Measurements from ENCODE around the gene FBXO27. TPM values are rescaled to one million over a fixed set of nuclear protein-coding genes. Genes with fewer than 3 reads are reported as not detected.
"Not testable (repeated sequence)": the region's sequence is repeated elsewhere in the genome, so short reads cannot be mapped to it uniquely, and the experiment has no call there.

Gene FBXO27
- total RNA-seq, 1 donor from 2014 or later, result 10.3 TPM

DNA sequence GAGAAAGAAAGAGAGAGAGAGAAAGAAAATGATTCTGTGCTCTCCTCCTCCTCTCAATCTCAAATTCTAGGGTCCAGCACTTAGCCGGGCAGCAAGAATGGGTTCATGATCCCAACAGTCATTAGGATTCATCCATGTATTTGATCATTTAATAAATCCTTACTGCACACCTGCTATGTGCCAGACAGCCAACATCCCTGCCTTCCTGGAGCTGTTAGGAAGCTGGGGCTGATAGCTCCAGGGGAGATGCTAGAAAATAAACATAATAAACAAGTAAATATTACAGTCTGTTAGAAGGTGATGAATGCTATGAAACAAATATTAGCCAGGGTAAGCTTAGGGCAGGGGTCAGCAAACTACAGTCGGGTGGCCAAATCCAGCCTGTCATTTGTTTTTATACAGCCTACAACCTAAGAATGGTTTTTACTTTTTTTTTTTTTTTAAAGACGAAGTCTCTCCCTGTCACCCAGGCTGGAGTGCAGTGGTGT, 41.9 kb upstream of the FBXO27 start:
- Mint-ChIP-seq H3K9me3 (ENCODE audit: low read depth) (no peaks in the 10 kb centered on the region), H3K27ac (no peak overlapping the region), H3K27me3 (peaks cover 25% of the 10 kb centered on the region), H3K36me3 (ENCODE audit: insufficient read depth) (no peaks in the 10 kb centered on the region), H3K4me3 (ENCODE audit: low read depth) (no peak overlapping the region), H3K4me1 (ENCODE audit: low read depth) (no peaks in the 10 kb centered on the region)
- TF ChIP-seq, protein P1, sequence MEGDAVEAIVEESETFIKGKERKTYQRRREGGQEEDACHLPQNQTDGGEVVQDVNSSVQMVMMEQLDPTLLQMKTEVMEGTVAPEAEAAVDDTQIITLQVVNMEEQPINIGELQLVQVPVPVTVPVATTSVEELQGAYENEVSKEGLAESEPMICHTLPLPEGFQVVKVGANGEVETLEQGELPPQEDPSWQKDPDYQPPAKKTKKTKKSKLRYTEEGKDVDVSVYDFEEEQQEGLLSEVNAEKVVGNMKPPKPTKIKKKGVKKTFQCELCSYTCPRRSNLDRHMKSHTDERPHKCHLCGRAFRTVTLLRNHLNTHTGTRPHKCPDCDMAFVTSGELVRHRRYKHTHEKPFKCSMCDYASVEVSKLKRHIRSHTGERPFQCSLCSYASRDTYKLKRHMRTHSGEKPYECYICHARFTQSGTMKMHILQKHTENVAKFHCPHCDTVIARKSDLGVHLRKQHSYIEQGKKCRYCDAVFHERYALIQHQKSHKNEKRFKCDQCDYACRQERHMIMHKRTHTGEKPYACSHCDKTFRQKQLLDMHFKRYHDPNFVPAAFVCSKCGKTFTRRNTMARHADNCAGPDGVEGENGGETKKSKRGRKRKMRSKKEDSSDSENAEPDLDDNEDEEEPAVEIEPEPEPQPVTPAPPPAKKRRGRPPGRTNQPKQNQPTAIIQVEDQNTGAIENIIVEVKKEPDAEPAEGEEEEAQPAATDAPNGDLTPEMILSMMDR (IDR thresholded peaks at IDR 0.05; ENCODE audit: unreplicated experiment), result no peak
- DNase-seq (ENCODE audit: low spot score, unreplicated experiment), result no peak

DNA sequence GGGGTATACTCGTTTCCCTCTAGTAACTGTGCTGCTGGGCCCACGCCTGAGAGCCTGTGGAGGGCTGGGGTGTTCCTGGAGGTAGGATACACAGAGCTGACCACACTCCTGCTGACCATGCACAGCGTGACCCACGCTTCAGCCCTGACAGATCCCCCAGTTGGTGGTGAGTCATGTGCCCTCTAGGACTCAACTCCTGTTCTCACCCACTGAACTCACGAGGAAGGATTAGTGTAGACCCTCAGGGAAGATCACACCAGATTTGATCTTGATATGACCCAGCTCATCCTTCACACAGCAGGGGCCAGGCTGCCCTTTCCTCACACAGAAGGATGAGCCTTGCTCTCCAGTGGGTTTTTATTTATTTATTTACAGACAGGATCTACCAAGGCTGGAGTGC, 38.5 kb upstream of the FBXO27 start:
- Mint-ChIP-seq H3K27ac (no peak overlapping the region), H3K9me3 (ENCODE audit: low read depth) (peaks cover 2% of the 10 kb centered on the region), H3K4me3 (ENCODE audit: low read depth) (no peak overlapping the region), H3K4me1 (ENCODE audit: low read depth) (no peaks in the 10 kb centered on the region), H3K36me3 (ENCODE audit: insufficient read depth) (no peaks in the 10 kb centered on the region), H3K27me3 (peaks cover 10% of the 10 kb centered on the region)
- no peak for DNase-seq (ENCODE audit: low spot score, unreplicated experiment)
- TF ChIP-seq, protein P1 (IDR thresholded peaks at IDR 0.05; ENCODE audit: unreplicated experiment), result no peak

DNA sequence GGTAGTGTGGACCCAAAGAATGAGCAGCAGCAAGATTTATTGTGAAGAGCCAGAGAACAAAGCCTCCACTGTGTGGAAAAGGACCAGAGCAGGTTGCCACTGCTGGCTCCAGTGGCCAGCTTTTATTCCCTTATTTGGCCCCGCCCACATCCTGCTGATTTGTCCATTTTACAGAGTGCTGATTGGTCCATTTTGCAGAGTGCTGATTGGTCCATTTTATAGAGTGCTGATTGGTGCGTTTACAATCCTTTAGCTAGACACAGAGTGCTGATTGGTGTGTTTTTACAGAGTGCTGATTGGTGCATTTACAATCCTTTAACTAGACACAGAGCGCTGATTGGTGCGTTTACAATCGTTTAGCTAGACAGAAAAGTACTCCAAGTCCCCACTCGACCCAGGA, 35.9 kb upstream of the FBXO27 start:
- not testable (repeated sequence) for H3K27me3 Mint-ChIP-seq; DNase-seq (ENCODE audit: low spot score, unreplicated experiment); H3K4me3 Mint-ChIP-seq (ENCODE audit: low read depth); H3K27ac Mint-ChIP-seq; H3K36me3 Mint-ChIP-seq (ENCODE audit: insufficient read depth); H3K4me1 Mint-ChIP-seq (ENCODE audit: low read depth); H3K9me3 Mint-ChIP-seq (ENCODE audit: low read depth)

DNA sequence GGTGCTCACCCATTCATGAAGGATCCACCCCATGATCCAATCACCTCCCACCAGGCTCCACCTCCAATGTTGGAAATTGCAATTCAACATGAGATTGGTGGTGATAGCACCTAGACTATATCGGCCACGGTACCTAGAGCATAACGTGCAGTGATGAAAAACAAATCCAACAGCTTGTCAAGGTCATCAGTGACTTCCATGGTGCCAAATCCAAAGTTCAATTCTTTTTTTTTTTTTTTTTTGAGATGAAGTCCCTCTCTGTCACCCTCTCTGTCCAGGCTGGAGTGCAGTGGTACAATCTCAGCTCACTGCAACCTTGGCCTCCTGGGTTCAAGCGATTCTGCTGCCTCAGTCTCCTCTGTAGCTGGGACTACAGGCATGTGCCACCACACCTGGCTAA, 34.8 kb upstream of the FBXO27 start:
- Mint-ChIP-seq H3K36me3 (ENCODE audit: insufficient read depth) (no peaks in the 10 kb centered on the region), H3K4me3 (ENCODE audit: low read depth) (no peak overlapping the region), H3K9me3 (ENCODE audit: low read depth) (peaks cover 2% of the 10 kb centered on the region), H3K27me3 (peaks cover 3% of the 10 kb centered on the region), H3K27ac (no peak overlapping the region), H3K4me1 (ENCODE audit: low read depth) (no peaks in the 10 kb centered on the region)
- no peak for DNase-seq (ENCODE audit: low spot score, unreplicated experiment)
- TF ChIP-seq, protein P1 (IDR thresholded peaks at IDR 0.05; ENCODE audit: unreplicated experiment), result no peak

DNA sequence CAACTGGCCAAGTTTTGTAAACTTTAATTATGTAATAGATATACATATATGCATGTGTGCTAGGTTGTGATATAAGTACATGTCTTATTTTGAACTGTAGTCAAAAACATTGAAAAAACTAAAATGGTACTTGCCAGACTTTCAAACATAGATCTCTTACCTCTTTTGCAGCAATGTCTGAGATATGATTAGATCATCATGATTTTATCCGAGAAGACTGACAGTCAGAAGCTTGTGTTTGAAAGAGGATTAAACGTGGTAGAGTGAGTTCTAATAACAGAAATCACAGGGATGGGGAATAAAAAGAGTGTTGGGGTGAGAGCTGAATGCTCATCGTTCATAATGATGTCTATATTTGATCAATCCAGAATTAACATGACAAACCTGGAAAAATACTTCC, 33.6 kb upstream of the FBXO27 start:
- TF ChIP-seq, protein P1 (IDR thresholded peaks at IDR 0.05; ENCODE audit: unreplicated experiment), result no peak
- H3K4me1 Mint-ChIP-seq (ENCODE audit: low read depth), result no peaks in the 10 kb centered on the region
- peaks cover 2% of the 10 kb centered on the region for H3K9me3 Mint-ChIP-seq (ENCODE audit: low read depth)
- peaks cover 3% of the 10 kb centered on the region for H3K27me3 Mint-ChIP-seq
- no peak overlapping the region for H3K4me3 Mint-ChIP-seq (ENCODE audit: low read depth)
- no peak overlapping the region for H3K27ac Mint-ChIP-seq
- H3K36me3 Mint-ChIP-seq (ENCODE audit: insufficient read depth), result no peaks in the 10 kb centered on the region
- no peak for DNase-seq (ENCODE audit: low spot score, unreplicated experiment)

DNA sequence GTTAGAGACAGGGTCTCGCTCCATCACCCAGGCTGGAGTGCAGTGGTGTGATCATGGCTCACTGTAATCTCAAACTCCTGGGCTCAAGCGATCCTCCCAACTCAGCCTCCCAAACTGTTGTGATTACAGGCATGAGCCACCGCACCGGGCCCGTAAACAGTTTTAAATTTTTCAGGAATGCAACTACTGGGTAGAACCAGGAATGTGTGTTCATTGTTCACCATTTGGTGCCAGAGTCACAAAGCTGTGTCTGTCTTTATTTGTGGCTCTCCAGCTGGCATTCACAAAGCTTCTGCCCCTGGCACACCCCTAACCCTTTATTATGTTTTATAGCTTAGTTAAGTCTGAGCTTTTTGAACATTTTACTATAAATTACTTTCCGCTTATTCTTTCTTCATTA, 32.1 kb upstream of the FBXO27 start:
- Mint-ChIP-seq H3K9me3 (ENCODE audit: low read depth) (peaks cover 2% of the 10 kb centered on the region), H3K36me3 (ENCODE audit: insufficient read depth) (no peaks in the 10 kb centered on the region), H3K27ac (no peak overlapping the region), H3K27me3 (peaks cover 3% of the 10 kb centered on the region), H3K4me3 (ENCODE audit: low read depth) (no peak overlapping the region), H3K4me1 (ENCODE audit: low read depth) (no peaks in the 10 kb centered on the region)
- DNase-seq (ENCODE audit: low spot score, unreplicated experiment), result no peak
- TF ChIP-seq, protein P1 (IDR thresholded peaks at IDR 0.05; ENCODE audit: unreplicated experiment), result no peak
